ENCODE results near the gene ZBTB7C.

Gene ZBTB7C

DNA sequence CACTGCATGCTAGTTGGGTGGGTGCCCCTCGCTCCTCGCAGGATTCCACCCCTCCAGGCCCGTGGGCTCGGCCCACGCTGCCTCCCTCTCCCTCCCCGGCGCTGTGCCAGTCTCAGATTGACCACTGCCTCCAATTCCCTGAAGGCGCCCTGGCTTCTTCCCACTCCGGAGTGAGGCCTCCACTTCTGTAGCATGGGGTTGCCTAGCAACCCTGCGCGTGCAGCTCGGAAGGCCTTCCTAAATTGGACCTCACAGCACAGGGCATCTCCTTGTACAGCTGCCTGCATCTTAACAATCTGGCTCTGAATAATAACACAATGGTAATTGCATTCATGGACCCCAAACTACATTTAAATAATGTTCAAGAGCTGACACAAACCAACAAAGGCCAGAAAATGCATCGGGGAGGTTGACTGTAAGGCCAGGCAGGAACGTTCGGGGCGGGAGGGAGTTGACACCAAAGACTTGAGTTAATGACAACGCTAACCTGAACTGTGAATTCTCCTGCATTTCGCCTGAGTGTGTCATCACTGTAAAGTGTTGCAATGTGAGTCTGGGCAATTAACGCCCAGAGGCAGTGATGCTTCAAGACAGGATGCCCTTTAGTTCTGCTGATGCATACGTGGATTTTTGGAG lies 222.9 kb downstream of the ZBTB7C start:
- no peak overlapping the region for H3K4me3 ChIP-seq (ENCODE audit: low read depth, low read length)
- ChIA-PET CTCF (interaction anchor here (0.6 to 0.9 kb wide), 2 partner anchors 44 to 242 kb away, joined by 3 read pairs; no protein-coding TSS in a partner anchor), POLR2A (interaction anchor here (0.5 kb wide), 1 partner anchor 41 kb away, joined by 4 read pairs; no protein-coding TSS in a partner anchor)
- H3K27ac ChIP-seq (ENCODE audit: extremely low read depth, low read depth, low read length) = no peak overlapping the region
- TF ChIP-seq EGR2 (tag by site-specific recombination; IDR thresholded peaks at IDR 0.05; ENCODE audit: low read depth) (peak; percentile 55), ZFHX2 (tag by site-specific recombination; conservative IDR thresholded peaks at IDR 0.05) (peak; percentile 62), ZNF544 (tag by site-specific recombination; IDR thresholded peaks at IDR 0.05) (no peak), SP3 (tag by site-specific recombination; IDR thresholded peaks at IDR 0.05) (no peak), ZNF529 (tag by site-specific recombination; IDR thresholded peaks at IDR 0.05; ENCODE audit: insufficient replicate concordance) (no peak), ZNF433 (tag by site-specific recombination; IDR thresholded peaks at IDR 0.05; ENCODE audit: low read depth) (no peak), SETDB1 (IDR thresholded peaks at IDR 0.05; ENCODE audit: insufficient read length, low read length) (no peak), TRIM28 (IDR thresholded peaks at IDR 0.05; ENCODE audit: borderline replicate concordance, low read length) (no peak)
- TF ChIP-seq, protein P1, sequence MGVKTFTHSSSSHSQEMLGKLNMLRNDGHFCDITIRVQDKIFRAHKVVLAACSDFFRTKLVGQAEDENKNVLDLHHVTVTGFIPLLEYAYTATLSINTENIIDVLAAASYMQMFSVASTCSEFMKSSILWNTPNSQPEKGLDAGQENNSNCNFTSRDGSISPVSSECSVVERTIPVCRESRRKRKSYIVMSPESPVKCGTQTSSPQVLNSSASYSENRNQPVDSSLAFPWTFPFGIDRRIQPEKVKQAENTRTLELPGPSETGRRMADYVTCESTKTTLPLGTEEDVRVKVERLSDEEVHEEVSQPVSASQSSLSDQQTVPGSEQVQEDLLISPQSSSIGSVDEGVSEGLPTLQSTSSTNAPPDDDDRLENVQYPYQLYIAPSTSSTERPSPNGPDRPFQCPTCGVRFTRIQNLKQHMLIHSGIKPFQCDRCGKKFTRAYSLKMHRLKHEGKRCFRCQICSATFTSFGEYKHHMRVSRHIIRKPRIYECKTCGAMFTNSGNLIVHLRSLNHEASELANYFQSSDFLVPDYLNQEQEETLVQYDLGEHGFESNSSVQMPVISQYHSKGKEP (tag by site-specific recombination; IDR thresholded peaks at IDR 0.05) = peak; percentile 63
- H3K4me1 ChIP-seq (ENCODE audit: control insufficient read depth, insufficient read depth, low read length) = peaks cover 4% of the 10 kb centered on the region; the same call in 1 of the 2 replicates
- no peaks in the 10 kb centered on the region for H3K36me3 ChIP-seq (ENCODE audit: control insufficient read depth in 2 of 2, insufficient read depth in 1 of 2, low read length in 2 of 2)
- no peaks in the 10 kb centered on the region for H3K9me3 ChIP-seq (ENCODE audit: control insufficient read depth, insufficient read depth, low read depth, low read length)

DNA sequence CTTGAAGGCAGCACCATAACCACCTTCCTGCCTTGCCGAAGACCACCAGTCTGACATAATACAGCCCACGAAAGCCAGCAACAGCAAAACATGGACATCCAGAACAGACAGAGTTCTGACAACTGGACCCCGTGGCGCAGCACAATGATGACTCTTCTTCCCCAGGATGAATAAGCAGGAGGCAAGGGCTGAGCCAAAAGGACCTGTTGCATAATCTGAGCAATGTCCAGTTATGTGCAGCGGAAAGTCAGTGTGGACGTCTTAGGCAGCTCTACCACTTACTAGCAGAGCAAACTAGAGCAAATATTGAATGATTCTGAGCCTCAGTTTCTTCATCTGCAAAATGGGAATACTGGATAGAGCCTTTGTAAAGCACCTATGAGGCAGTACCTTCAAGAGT lies 225.1 kb downstream of the ZBTB7C start:
- no peaks in the 10 kb centered on the region for H3K36me3 ChIP-seq (ENCODE audit: control insufficient read depth in 2 of 2, insufficient read depth in 1 of 2, low read length in 2 of 2)
- no peak overlapping the region for H3K27ac ChIP-seq (ENCODE audit: extremely low read depth, low read depth, low read length)
- H3K4me3 ChIP-seq (ENCODE audit: low read depth, low read length) = no peak overlapping the region
- H3K4me1 ChIP-seq (ENCODE audit: control insufficient read depth, insufficient read depth, low read length) = 0 out of 2 replicates have a peak, but pooled peaks cover 4% of the 10 kb centered on the region
- no peaks in the 10 kb centered on the region for H3K9me3 ChIP-seq (ENCODE audit: control insufficient read depth, insufficient read depth, low read depth, low read length)
- TF ChIP-seq SCRT2 (tag by site-specific recombination; IDR thresholded peaks at IDR 0.05) (peak; percentile 59), ZNF600 (tag by site-specific recombination; IDR thresholded peaks at IDR 0.05) (no peak), ZNF423 (tag by site-specific recombination; IDR thresholded peaks at IDR 0.05) (no peak), MZF1 (tag by site-specific recombination; IDR thresholded peaks at IDR 0.05; ENCODE audit: borderline replicate concordance) (no peak), ZNF335 (tag by site-specific recombination; conservative IDR thresholded peaks at IDR 0.05) (no peak), SALL2 (tag by site-specific recombination; IDR thresholded peaks at IDR 0.05; ENCODE audit: borderline replicate concordance) (no peak), ZNF670 (tag by site-specific recombination; IDR thresholded peaks at IDR 0.05; ENCODE audit: low read depth) (no peak), ZNF426 (tag by site-specific recombination; IDR thresholded peaks at IDR 0.05) (no peak)
- ChIA-PET POLR2A (no interaction called here), CTCF (interaction anchor here (1.1 to 1.2 kb wide), 2 partner anchors 45 to 49 kb away, joined by 3 read pairs; no protein-coding TSS in a partner anchor)

DNA sequence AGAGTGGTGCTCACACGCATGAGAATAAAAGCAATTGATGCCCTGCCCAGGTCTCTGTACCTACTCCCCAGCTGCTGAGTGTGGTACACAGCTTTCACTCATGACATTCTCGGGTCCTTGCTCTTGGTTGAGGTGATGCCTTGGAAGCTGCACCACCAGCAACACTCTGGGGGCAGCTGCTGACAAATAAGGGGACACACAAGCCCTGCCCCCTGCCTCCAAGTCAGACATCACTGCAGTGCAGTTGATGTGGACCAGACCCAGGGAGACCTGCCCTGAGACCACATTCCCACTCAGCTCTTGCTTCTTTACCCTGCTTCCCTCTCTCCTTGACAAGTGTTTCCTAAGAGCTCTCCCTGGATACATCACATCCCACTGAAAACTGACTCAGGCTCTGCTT lies 225.6 kb downstream of the ZBTB7C start:
- ChIA-PET POLR2A (no interaction called here), CTCF (interaction anchor here (0.6 to 1.9 kb wide), 4 partner anchors 8 to 422 kb away, joined by 3 to 7 read pairs (median 4); no protein-coding TSS in a partner anchor)
- no peak overlapping the region for H3K4me3 ChIP-seq (ENCODE audit: low read depth, low read length)
- no peak for TF ChIP-seq ZNF677 (tag by site-specific recombination; IDR thresholded peaks at IDR 0.05)
- peak; percentile 28; the same call in 1 of the 2 replicates for TF ChIP-seq PRDM1 (tag by site-specific recombination; IDR thresholded peaks at IDR 0.05)
- no peak for TF ChIP-seq ZNF473 (tag by site-specific recombination; IDR thresholded peaks at IDR 0.05)
- no peak for TF ChIP-seq ZBTB8A (tag by site-specific recombination; IDR thresholded peaks at IDR 0.05)
- no peak for TF ChIP-seq ZXDB (tag by site-specific recombination; IDR thresholded peaks at IDR 0.05)
- no peaks in the 10 kb centered on the region for H3K9me3 ChIP-seq (ENCODE audit: control insufficient read depth, insufficient read depth, low read depth, low read length)
- H3K4me1 ChIP-seq (ENCODE audit: control insufficient read depth, insufficient read depth, low read length) = 0 out of 2 replicates have a peak, but pooled peaks cover 7% of the 10 kb centered on the region
- no peak overlapping the region for H3K27ac ChIP-seq (ENCODE audit: extremely low read depth, low read depth, low read length)
- H3K36me3 ChIP-seq (ENCODE audit: control insufficient read depth in 2 of 2, insufficient read depth in 1 of 2, low read length in 2 of 2) = no peaks in the 10 kb centered on the region
